A549 (cell line): ENCODE measurements around the gene CADM2. TPM values are rescaled to one million over a fixed set of nuclear protein-coding genes. Genes with fewer than 3 reads are reported as not detected.

Experiments used
- ATAC-seq, 2 experiments: fragments of 200-7000 bp in 1 of 2; fragments of >200 bp in 1 of 2; cut with Nextera tagmentation in 1 of 2; cut with Tn5 transposase in 1 of 2; 3 replicates each; pipeline versions ENCODE4 v1.8.0 to v1.9.1; 2018 to 2020; ENCODE audit warnings: mild to moderate bottlenecking in 1 of 2, moderate library complexity in 1 of 2
- CTCF ChIA-PET: fragments of 300-600 bp; sonication (Branson Sonifier 250); formaldehyde crosslinking; extraction: SDS; loops from one replicate; lab custom pipeline; 2021; ENCODE audit warnings: antibody characterized with exemption, inconsistent platforms; lab: Yijun Ruan, JAX
- POLR2A ChIA-PET: fragments of 350-600 bp; formaldehyde crosslinking; extraction: SDS; loops from one replicate; lab custom pipeline; 2021; ENCODE audit warnings: antibody characterized with exemption, inconsistent platforms; lab: Yijun Ruan, JAX
- DNase-seq, 2 experiments: peaks; one replicate each; pipeline versions ENCODE4 v3.0.0 to v3.0.0-alpha.2; 2011 to 2016; ENCODE audit warnings: low read depth in 1 of 2, low spot score in 1 of 2
- FAIRE-seq: peaks from 2 replicates; lab custom pipeline; 2011; peaks lifted over from hg19 to GRCh38; lab: Jason Lieb, UNC
- H3K27ac ChIP-seq, 2 experiments: fragments of >200 bp; sonication (Bioruptor Twin); formaldehyde crosslinking; 3 replicates each; pipeline ENCODE4 v1.5.1; 2016 to 2017
- H3K4me1 ChIP-seq: fragments of >200 bp; sonication (Bioruptor Twin); formaldehyde crosslinking; 3 replicates; pipeline ENCODE4 v1.6.1; 2016
- H3K4me2 ChIP-seq: fragments of >200 bp; sonication (Bioruptor Twin); formaldehyde crosslinking; 3 replicates; pipeline ENCODE4 v1.6.1; 2016
- H3K4me3 ChIP-seq: fragments of >200 bp; sonication (Bioruptor Twin); formaldehyde crosslinking; 3 replicates; pipeline ENCODE4 v1.5.1; 2016
- H3K9me3 ChIP-seq: fragments of >200 bp; sonication (Bioruptor Twin); formaldehyde crosslinking; 3 replicates; pipeline ENCODE4 v1.6.1; 2016
- ATOH8 ChIP-seq: fragments of 250-450 bp; sonication (Bioruptor Pico); IDR thresholded peaks from 2 replicates; pipeline ENCODE4 v1.5.0; 2020; ENCODE audit warnings: low read depth, mild to moderate bottlenecking, moderate library complexity
- BCL3 ChIP-seq: fragments of >200 bp; sonication (Bioruptor Twin); formaldehyde crosslinking; IDR thresholded peaks from 3 replicates; pipeline ENCODE4 v1.6.1; 2016
- CBX2 ChIP-seq: fragments of 200-600 bp; sonication (generic); IDR thresholded peaks from 2 replicates; pipeline ENCODE4 v1.6.1; 2016; ENCODE audit warnings: low read depth, mild to moderate bottlenecking, borderline replicate concordance
- CBX8 ChIP-seq: fragments of 200-600 bp; sonication (generic); IDR thresholded peaks from 2 replicates; pipeline ENCODE4 v1.6.1; 2016
- CHD4 ChIP-seq: fragments of 200-600 bp; sonication (generic); IDR thresholded peaks from 2 replicates; pipeline ENCODE4 v1.6.1; 2016; ENCODE audit warnings: antibody characterized with exemption, mild to moderate bottlenecking, borderline replicate concordance
- CTCF ChIP-seq: fragments of >200 bp; sonication (Bioruptor Twin); formaldehyde crosslinking; IDR thresholded peaks from 3 replicates; pipeline ENCODE4 v1.5.1; 2016
- EHMT2 ChIP-seq: fragments of 200-600 bp; sonication (generic); IDR thresholded peaks from 2 replicates; pipeline ENCODE4 v1.6.1; 2016; ENCODE audit warnings: antibody characterized with exemption, low read depth, mild to moderate bottlenecking, moderate library complexity
- HES2 ChIP-seq: fragments of >200 bp; sonication (Bioruptor Twin); formaldehyde crosslinking; IDR thresholded peaks from 2 replicates; pipeline ENCODE4 v1.6.1; 2016
- HEYL ChIP-seq: fragments of 250-450 bp; sonication (Bioruptor Pico); IDR thresholded peaks from 2 replicates; pipeline ENCODE4 v1.8.0; 2021; ENCODE audit warnings: mild to moderate bottlenecking, moderate library complexity
- HMGXB4 ChIP-seq: fragments of 250-450 bp; sonication (Bioruptor Pico); IDR thresholded peaks from 2 replicates; pipeline ENCODE4 v1.5.0; 2021; ENCODE audit warnings: mild to moderate bottlenecking, moderate library complexity, borderline replicate concordance
- HOXB5 ChIP-seq: fragments of 250-450 bp; sonication (Bioruptor Pico); IDR thresholded peaks from 2 replicates; pipeline ENCODE4 v1.5.0; 2020; ENCODE audit warnings: mild to moderate bottlenecking, moderate library complexity
- MAX ChIP-seq: IDR thresholded peaks from 2 replicates; pipeline ENCODE4 v1.6.1; 2012
- MAZ ChIP-seq: fragments of 150-350 bp; IDR thresholded peaks from 2 replicates; pipeline ENCODE4 v1.6.1; 2014; ENCODE audit warnings: antibody characterized with exemption, low read depth, low read length, borderline replicate concordance
- POLR2AphosphoS2 ChIP-seq: conservative IDR thresholded peaks from 2 replicates; pipeline ENCODE4 v1.6.1; 2012; ENCODE audit warnings: low read length, improper control_type of control experiment, inconsistent platforms
- RARB ChIP-seq: fragments of 250-450 bp; sonication (Bioruptor Pico); IDR thresholded peaks from 2 replicates; pipeline ENCODE4 v1.8.0; 2021; ENCODE audit warnings: mild to moderate bottlenecking, moderate library complexity
- RFX5 ChIP-seq: fragments of 450-650 bp; IDR thresholded peaks from 2 replicates; pipeline ENCODE4 v1.7.1; 2014; ENCODE audit warnings: antibody characterized with exemption, mild to moderate bottlenecking, moderate library complexity
- RNF2 ChIP-seq: fragments of 200-600 bp; sonication (generic); IDR thresholded peaks from 2 replicates; pipeline ENCODE4 v1.6.1; 2016; ENCODE audit warnings: low read depth, mild to moderate bottlenecking, antibody characterized with exemption, moderate library complexity, borderline replicate concordance
- TFCP2L1 ChIP-seq: fragments of 250-450 bp; sonication (Bioruptor Pico); IDR thresholded peaks from 2 replicates; pipeline ENCODE4 v1.5.0; 2021; ENCODE audit warnings: mild to moderate bottlenecking
- ZFP36 ChIP-seq: fragments of 450-650 bp; IDR thresholded peaks from 2 replicates; pipeline ENCODE4 v1.6.1; 2014; ENCODE audit warnings: borderline replicate concordance; ENCODE audit not compliant: partially characterized antibody
- WGBS: methylation state at CpG from one replicate; pipeline ENCODE4 v1.1.6; 2017; ENCODE audit errors: missing lambda C conversion rate; 5-methylcytosine and 5-hydroxymethylcytosine counted together
- polyA plus RNA-seq, 4 experiments: library from polyadenylated mRNA; depleted of rRNA in 3 of 4; stranded (reverse); fragments of >200 nt; fragmentation: RNase III in 1 of 4; extraction: RNeasy Plus Mini Kit Qiagen cat#74134 plus additional on column Dnase treatment in 1 of 4; gene quantifications; 2 replicates in 3 of 4; 3 replicates in 1 of 4; pipeline ENCODE4 v1.2.3, GENCODE V29; 2011 to 2017

CADM2 gene
- polyA plus RNA-seq, 2 of the 4 experiments (the other 2 are of a cell fraction) = 0.05 to 0.71 TPM

GRCh38 chr3:84960581-84960980, 1.8 kb downstream of the CADM2 start:
- H3K9me3 ChIP-seq = no peaks in the 10 kb centered on the region
- WGBS = 23% methylated on average over 12 of the region's 12 CpGs
- DNase-seq (no peak), FAIRE-seq (no peak), ATAC-seq (no peak)
- no peak overlapping the region for H3K4me3 ChIP-seq
- CTCF ChIA-PET = no interaction called here
- H3K4me1 ChIP-seq = peaks cover 6% of the 10 kb centered on the region; the same call in 1 of the 3 replicates
- H3K27ac ChIP-seq = no peak overlapping the region
- no peak for TF ChIP-seq HOXB5 (CRISPR knock-in tag)
- TF ChIP-seq RNF2 = no peak
- no peak for TF ChIP-seq TFCP2L1 (CRISPR knock-in tag)
- no peak for TF ChIP-seq MAZ
- no peak for TF ChIP-seq RFX5
- no peak for TF ChIP-seq CBX8
- TF ChIP-seq CBX2 = no peak
- TF ChIP-seq POLR2AphosphoS2 = no peak
- no peak for TF ChIP-seq RARB
- no peak for TF ChIP-seq EHMT2
- TF ChIP-seq ATOH8 = no peak
- TF ChIP-seq ZFP36 = no peak
- TF ChIP-seq BCL3 = no peak
- H3K4me2 ChIP-seq = no peak overlapping the region
- POLR2A ChIA-PET = no interaction called here

- CTCF ChIA-PET = no interaction called here
- 57% methylated on average over 7 of the region's 7 CpGs for WGBS
- TF ChIP-seq MAX (no peak), CTCF (no peak), HMGXB4 (CRISPR knock-in tag) (no peak), HEYL (no peak), ATOH8 (no peak), CBX2 (no peak), HES2 (no peak), MAZ (no peak), CHD4 (no peak)
- H3K27ac ChIP-seq = no peak overlapping the region
- H3K4me2 ChIP-seq = no peak overlapping the region
- DNase-seq (no peak), ATAC-seq (no peak), FAIRE-seq (no peak)
- POLR2A ChIA-PET = no interaction called here
- H3K9me3 ChIP-seq = no peaks in the 10 kb centered on the region
- no peak overlapping the region for H3K4me3 ChIP-seq
- peaks cover 6% of the 10 kb centered on the region; the same call in 1 of the 3 replicates for H3K4me1 ChIP-seq
These were observed 2.2 kb downstream of the CADM2 start for GRCh38 chr3:84961011-84961410.
